GM21737 (cell line): Measurements from ENCODE around the gene RNF148.

Experiments
- ATAC-seq: cut with Tn5 transposase; IDR thresholded peaks from one replicate; pipeline ENCODE4 v1.9.1; 2021; ENCODE audit warnings: mild to moderate bottlenecking, moderate library complexity; ENCODE audit not compliant: unreplicated experiment

The RNF148 gene

GRCh38 chr7:122702872-122703510 lies at the start of gene RNF148:
Gene RNF148 (minus strand): TSS chr7:122702922. CDS start chr7:122702750, 172 bp downstream.
- ATAC-seq: no peak

- no peak for ATAC-seq
These were observed 47.7 kb upstream of the RNF148 start for GRCh38 chr7:122750389-122750788.

- ATAC-seq: no peak
These were observed 45.5 kb upstream of the RNF148 start for GRCh38 chr7:122748195-122748594.

GRCh38 chr7:122746948-122747347 lies 44.2 kb upstream of the RNF148 start:
- ATAC-seq: no peak

GRCh38 chr7:122743211-122743610 lies 40.5 kb upstream of the RNF148 start:
- ATAC-seq: no peak

GRCh38 chr7:122738947-122739346 lies 36.2 kb upstream of the RNF148 start:
- ATAC-seq: no peak

- no peak for ATAC-seq
These were observed 33.5 kb upstream of the RNF148 start for GRCh38 chr7:122736183-122736582.

- no peak for ATAC-seq
These were observed 25.0 kb upstream of the RNF148 start for GRCh38 chr7:122727759-122728158.

- ATAC-seq: no peak
These were observed 24.6 kb upstream of the RNF148 start for GRCh38 chr7:122727354-122727753.

- ATAC-seq: no peak
These were observed 24.2 kb upstream of the RNF148 start for GRCh38 chr7:122726881-122727280.

- ATAC-seq: no peak
These were observed 21.6 kb upstream of the RNF148 start for GRCh38 chr7:122724366-122724765.

- ATAC-seq: no peak
These were observed 16.4 kb upstream of the RNF148 start for GRCh38 chr7:122719010-122719578.

- ATAC-seq: no peak
These were observed 14.8 kb upstream of the RNF148 start for GRCh38 chr7:122717356-122718089.

GRCh38 chr7:122715183-122715582 lies 12.5 kb upstream of the RNF148 start:
- ATAC-seq: no peak

GRCh38 chr7:122710916-122711315 lies 8.2 kb upstream of the RNF148 start:
- no peak for ATAC-seq

GRCh38 chr7:122709930-122710646 lies 7.4 kb upstream of the RNF148 start:
- no peak for ATAC-seq

- ATAC-seq: no peak
These were observed 4.1 kb upstream of the RNF148 start for GRCh38 chr7:122706836-122707235.

GRCh38 chr7:122699017-122699416 lies 3.7 kb downstream of the RNF148 start, which contains the start of gene RNF133:
Gene RNF133 (minus strand): TSS chr7:122699117. CDS start chr7:122698918, 199 bp downstream.
- no peak for ATAC-seq

GRCh38 chr7:122695816-122696215 lies 6.9 kb downstream of the RNF148 start:
- ATAC-seq: no peak

- no peak for ATAC-seq
These were observed 8.0 kb downstream of the RNF148 start for GRCh38 chr7:122694697-122695096.

- ATAC-seq: no peak
These were observed 9.9 kb downstream of the RNF148 start for GRCh38 chr7:122692769-122693309.
